Middle frontal gyrus (tissue), 1 donor: ENCODE results near the gene MTARC2.

Source experiments
- DNase-seq: peaks from one replicate; pipeline ENCODE4 v3.0.0-alpha.2; 2015; ENCODE audit warnings: low spot score; ENCODE audit errors: extremely low spot score

Gene MTARC2

DNA sequence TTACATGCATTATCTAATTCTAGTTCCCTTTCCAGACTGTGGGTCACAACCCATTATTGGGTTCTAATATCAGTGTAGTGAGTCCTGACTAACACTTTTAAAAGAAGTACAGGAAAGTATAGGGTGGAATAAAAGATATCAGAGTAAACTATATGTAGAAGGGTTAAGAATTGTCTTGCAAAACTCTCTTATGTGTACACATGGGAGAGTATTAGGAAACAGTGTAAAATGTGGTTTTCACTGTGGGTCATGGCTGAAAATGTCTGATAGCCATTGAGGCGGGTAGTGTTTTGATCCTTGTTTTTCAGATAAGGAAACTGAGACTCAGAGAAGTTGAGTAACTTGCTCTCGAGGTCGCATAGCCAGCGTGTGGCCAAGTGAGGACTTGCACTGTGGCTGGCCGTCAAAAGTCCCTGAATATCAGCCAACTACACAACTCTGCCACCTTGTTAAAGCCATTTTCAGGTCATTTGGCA is 20.0 kb downstream of the MTARC2 start:
- DNase-seq: no peak

DNA sequence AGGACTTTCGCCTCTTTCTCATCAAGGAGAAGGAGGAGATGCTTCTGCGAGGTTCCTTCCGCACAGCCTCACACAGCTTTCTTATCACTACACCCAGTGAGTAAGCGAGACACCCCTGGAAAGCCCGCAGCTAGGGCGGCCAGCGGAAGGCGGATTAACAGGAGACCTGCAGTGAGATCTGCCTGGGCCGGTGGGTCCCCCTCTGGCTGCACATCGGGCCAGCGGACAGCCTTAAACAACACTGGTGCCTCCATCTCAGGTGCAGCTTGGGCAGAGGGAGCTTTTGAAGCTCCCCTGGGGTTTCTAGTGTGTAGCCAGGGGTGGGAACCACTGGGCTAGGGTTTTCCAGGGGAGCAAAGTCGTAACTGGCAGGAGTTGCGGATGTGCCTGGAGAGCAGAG is 21.1 kb downstream of the MTARC2 start:
- DNase-seq: no peak

DNA sequence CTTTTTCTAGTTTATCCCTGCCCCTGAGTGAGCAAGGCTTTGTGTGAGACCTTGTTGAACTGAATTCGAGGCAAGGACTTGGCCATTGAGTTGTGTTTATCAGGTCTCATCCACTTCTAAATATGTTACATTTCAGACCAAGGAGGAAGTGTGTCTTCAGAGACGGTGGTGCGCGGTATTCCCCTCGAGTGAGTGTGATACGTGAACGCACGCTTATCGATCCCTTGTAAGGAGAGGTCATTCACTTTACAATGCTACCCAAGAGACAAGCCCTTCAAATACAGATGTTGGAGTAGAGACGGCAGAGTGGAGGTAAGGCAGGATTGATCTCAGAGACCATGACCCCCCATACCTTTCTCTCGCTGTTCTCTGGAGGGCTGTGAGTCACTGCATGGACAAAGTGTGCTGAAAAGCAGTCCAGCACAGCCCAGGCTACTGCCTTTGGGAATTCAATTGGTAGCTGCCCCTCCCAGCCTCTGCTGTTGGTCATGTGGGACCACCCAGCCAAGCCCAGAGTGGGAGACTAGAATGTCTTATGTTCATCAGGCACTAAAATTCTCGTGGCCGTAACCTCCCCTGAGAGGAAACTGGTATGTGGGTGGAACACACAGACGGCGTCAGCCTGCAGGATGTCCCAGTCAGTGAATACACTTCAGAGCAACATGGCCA is 22.3 kb downstream of the MTARC2 start:
- DNase-seq: no peak

DNA sequence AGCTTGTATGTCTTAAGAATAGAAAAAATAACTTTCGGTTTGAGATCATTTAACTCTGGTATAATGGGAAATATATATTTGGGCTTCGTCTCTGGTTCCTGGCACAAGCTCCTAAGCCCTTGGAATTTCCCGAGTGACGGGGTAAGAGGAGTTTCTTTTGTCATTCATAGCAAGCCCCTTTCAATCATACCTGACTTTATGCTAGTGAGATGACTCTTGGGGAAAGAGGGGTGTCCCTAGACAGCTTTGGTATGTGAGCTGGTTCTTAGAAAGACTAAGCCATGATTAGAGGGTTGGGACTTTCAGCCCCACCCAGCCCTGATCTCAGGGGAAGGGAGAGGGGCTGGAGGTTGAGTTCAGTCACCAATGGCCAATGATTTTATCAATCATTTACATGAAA is 24.7 kb downstream of the MTARC2 start:
- DNase-seq: no peak

DNA sequence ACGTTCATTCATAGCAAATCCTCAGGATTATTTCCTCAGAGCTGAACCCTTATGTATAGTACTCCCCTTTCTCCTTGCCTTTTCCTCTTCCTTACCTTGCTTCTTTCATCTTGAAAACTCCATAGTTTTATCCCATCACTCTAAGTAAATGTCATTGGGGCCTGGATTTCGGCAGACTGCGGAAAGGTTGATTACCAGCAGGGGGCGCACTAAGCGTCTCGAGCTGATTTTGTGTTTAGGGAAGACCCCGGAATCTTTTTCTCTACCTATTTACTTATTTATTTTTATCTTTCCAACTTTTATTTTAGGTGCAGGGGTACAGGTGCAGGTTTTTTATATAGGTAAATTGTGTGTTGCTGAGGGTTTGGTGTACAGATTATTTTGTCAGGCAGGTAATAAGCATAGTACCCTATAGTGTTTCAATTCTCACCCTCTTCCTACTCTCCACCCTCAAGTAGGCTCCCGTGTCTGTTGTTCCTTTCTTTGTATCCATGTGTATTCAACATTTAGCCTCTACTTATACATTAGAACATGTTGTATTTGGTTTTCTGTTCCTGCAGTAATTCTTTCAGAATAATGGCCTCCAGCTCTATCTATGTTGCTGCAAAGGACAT is 27.2 kb downstream of the MTARC2 start:
- no peak for DNase-seq

DNA sequence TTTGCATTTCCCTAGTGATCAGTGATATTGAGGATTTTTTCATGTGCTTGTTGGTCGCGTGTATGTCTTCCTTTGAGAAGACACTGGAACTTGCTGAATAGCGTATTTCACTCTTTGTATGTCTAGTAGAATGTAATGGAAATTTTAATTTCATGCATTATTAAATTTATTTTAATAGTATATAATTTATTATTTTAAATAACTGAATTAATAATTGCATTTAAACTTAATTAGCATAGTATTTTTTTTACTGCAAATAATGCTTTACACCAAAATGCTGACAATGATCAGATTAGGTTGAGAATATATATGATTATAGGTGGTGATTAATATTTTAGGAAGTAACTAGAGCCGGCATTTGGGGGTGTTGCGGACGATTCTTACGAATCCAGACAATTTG is 28.1 kb downstream of the MTARC2 start:
- no peak for DNase-seq

DNA sequence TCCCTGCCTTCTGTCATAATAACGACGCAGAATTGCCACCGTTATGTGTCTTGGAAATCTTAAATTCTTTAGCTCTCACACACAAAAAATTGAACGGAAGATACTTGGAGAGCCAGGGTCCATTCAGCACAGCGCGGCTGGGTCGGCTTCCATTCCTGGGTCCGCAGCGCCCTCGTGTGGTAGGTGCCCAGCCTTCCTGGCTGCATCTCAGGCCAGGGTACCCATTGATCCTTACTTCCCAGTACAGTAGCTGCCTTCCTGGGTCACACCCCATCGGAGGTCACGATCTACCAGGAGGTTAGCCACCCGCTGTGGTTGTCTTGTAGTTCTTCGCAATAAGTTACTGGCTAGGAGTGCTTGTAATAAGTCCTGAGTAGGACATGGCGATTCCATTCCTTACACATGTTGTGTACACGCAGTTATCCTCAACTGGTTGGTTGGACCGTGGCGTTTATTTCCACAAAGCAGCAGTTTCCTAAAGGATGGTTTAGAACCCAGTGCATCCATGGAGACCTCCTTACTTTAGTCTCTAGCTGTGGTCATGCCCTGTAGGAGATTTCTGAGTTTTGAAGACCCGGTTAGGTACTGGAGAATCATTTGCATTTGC is 28.7 kb downstream of the MTARC2 start:
- peak; percentile 62 for DNase-seq

DNA sequence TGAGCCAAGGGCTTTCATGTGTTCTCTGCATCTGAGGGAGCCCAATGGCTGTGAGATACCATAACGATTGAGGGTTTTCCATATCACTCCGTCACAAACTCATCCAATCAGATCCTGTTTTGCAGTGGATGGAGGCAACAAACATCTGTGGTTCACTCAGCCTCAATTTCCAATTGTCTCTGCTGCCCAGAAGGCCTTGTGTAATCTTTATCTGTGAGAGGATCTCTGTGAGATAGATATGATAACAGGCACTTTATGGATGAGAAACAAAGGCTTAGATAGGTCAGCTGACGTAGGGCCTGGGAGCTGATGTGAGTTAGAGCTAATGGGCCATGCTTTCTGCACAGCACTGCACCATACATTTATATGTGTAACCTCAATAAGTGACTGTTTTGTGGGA is 35.3 kb downstream of the MTARC2 start:
- no peak for DNase-seq

DNA sequence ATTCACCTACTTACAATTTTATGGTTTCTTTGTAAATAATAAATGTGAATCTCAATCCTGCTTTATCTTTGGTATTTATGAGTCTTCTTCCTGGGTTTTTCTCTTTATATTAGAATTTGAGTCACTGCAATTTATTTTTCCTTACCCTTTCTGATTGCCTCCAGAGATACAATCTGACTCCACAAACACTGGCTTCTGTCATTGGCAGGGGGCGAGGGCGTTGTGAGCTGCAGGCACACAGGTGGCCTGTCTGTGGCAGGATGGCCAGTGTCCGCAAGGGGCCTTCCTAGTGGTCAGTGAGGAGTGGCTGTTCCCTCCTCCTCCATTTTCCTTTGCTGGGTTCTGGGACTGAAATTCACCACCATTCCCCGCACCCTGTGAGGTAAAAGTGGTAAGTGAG is 36.6 kb downstream of the MTARC2 start:
- no peak for DNase-seq

DNA sequence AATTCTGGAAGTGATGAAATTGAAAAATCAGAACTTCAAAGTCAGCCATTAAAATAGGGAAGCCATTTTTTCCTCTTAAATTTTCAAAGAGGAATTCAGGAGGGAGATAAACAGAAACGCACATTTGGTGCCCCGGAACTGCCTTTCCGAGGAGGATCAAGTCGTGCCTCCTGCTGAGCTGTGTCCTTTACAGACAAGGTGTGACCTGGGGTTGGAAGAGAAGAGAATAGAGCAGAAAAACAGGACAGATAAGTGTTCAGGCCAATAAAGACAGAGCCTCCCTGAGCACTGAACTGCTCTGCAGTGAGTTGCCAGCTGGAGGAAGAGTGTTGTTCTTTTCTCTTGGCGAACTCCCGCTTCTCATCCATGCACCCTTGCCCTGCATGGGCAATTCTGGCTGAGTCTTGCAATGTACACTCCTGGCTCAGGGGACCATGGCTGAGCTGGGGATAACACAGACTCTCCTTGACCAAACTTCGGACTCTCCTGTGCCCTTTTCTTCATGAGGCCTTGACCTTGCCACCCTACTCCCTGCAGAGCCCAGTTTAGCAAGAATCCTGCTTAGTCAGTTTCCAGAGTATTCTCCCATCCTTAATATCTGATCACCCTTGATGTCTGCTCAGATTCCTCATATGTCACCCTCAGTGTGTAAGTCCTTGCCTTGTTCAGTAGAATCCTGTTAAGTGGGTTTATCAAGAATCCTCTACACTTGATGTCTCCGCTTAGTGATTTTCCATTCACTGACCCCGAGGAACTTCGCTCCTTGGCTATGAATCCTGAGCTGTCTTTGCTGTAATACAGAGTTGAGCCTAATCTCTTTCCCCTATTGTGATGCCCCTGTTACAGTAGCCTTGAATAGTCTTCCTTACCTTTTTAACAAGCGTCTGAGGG is 37.3 kb downstream of the MTARC2 start:
- no peak for DNase-seq

DNA sequence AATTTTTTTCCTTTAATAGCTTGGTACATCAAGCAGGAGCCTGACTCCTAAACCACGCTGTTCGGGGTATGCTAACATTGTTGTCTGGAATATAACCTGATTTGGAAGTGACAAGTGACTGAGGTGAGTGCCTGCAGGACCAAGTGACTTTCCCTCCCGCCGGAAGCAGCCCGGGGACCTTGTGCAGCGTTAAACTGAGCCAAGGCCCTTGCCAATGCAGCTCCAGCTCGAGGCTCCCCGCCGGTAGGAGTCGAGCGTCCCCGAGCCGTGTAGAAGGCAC is 37.9 kb downstream of the MTARC2 start:
- DNase-seq: no peak

DNA sequence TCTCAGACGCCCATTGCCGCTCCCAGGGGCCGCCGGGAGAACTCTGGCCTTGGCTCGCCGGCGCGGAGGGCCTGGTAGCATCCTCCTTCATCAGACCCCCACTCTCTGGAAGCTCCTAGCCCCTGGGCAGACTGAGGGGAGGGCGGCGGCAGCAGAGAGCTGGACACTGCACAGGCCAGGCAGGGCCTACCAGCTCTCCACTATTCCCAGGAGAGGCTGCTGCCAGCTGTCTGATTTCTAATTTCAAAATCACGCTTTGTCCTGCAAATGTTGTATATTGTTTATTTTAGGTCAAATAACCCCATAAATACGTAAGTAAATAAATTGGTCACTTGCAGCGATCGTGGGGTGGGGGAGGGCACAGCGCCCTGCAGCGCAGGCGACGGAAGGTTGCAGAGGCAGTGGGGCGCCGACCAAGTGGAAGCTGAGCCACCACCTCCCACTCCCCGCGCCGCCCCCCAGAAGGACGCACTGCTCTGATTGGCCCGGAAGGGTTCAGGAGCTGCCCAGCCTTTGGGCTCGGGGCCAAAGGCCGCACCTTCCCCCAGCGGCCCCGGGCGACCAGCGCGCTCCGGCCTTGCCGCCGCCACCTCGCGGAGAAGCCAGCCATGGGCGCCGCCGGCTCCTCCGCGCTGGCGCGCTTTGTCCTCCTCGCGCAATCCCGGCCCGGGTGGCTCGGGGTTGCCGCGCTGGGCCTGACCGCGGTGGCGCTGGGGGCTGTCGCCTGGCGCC is 38.4 kb downstream of the MTARC2 start, which contains the start of gene MTARC1:
MTARC1 (plus strand) TSS at position 577 of the 732 bp plus-strand sequence; CDS start at position 609, 32 bp downstream.
- no peak for DNase-seq

DNA sequence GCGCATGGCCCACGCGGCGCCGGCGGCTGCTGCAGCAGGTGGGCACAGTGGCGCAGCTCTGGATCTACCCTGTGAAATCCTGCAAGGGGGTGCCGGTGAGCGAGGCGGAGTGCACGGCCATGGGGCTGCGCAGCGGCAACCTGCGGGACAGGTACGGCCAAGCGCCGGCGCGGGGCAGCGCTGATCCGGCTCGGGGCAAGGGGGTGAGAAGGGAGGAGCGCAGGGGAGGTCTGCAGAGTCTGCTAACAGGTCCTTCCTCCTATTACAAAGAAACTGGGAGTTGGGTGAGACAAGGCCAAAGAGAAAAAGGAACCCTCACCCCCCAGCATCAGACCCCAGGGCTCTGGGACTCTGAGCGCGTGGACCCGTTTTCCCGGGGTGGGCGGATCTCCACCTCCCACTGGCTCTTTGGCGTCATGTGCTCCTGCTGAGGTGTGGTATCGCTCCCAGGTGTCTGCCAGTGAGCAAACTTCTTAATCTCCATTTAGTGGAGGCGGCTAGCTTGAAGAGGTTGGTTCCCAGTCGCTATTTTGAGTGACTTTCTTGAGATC is 39.0 kb downstream of the MTARC2 start:
- no peak for DNase-seq

DNA sequence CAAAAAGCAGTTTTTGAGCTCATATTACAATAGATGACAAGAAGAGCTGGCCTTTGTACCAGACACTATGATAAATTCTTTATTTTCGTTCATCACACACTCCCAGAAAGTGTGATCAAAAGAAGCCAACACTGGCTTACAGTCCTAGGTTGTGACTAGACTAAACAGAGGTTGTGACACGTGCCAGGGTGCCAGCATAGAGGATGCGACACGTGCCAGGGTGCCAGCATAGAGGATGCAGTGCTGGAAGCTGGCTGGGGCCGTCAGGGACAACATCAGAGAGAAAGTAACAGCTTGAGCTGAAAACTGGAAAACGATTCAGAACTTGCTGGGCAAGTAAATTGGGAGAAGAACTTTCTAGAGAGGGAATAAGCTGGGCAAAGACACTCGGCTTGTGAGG is 40.8 kb downstream of the MTARC2 start:
- no peak for DNase-seq

DNA sequence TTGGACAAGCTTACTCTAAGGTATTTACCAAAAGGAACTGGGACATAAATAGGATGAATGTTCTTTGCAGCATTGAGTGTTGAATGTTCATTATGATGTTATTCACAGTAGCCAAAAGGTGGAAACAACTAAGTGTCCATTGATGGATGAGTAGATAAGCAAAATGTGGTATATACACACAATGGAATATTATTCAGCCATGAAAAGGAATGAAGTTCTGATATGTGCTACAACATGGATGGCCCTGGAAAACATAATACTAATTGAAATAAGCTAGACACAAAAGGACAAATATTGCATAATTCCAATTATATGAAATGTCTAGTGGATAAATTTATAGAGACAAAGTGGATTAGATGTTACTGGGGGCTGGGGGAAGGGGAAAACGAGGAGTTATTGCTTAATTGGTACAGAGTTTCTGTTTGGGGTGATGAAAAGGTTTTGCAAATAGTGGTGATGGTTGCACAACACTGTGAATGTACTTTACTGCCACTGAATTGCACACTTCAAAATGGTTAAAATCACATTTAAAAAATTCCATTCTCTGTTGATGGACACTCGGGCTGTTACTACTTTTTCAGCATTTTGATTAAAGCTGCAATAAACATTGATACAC is 41.5 kb downstream of the MTARC2 start:
- no peak for DNase-seq

DNA sequence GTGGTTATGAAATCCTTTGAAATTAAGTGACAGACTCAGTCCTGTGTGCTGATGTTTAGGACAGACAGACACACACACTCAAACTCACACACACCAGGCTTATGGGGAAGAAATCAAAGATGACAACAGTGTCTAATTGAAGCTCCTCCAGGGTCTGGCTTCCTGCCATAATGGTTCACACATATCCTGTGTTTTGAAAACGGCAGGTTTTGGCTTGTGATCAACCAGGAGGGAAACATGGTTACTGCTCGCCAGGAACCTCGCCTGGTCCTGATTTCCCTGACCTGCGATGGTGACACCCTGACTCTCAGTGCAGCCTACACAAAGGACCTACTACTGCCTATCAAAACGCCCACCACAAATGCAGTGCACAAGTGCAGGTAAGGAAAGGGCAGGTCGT is 43.2 kb downstream of the MTARC2 start:
- no peak for DNase-seq

DNA sequence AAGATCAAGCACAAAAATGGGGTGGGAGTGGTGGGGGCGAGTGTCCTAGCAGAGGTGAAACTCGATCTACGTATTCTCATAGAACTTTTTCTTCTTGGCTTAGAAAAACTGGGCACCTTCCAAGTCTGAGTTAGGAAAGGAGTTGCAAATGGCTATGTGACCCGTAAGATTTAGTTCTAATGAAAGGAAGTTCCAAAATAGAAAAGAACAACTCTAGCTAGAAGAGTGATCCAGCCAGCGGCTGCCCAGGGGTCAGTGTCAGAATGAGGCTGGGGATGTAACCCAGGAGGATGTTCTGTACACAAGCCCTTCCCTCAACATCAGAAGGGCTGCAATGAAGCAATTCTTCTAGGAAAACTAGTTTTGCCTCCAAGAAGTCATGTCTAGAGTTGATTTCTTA is 43.8 kb downstream of the MTARC2 start:
- DNase-seq: no peak

DNA sequence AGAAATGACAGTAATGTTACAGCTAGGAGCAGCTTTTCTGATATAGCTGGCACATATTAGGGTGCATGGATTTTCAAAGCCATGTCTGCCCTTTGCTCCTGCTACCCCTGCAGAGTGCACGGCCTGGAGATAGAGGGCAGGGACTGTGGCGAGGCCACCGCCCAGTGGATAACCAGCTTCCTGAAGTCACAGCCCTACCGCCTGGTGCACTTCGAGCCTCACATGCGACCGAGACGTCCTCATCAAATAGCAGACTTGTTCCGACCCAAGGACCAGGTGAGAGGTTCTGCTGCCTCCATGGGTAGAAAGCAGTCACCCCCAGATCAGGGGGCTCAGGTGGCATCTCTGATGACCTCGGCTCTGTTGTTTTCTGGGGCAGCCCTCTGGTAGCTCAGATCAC is 48.4 kb downstream of the MTARC2 start:
- DNase-seq: no peak

DNA sequence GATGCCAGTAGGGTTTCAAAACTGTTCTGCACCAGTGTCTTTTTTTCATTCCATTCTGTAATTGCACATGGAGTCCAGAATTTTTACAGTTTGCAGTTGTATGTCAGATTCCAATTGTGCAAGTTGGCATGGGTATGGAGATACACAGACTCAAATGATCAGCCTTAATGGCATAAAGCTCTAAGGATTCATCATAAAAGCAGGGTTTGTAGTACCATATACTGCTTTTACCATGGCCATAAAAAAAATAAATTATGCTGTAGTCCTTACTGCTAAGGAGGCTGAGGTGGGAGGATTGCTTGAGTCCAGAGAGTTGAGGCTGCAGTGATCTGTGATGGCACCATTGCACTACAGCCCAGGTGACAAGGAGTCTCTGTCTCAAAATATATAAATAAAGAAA is 48.9 kb downstream of the MTARC2 start:
- DNase-seq: no peak

DNA sequence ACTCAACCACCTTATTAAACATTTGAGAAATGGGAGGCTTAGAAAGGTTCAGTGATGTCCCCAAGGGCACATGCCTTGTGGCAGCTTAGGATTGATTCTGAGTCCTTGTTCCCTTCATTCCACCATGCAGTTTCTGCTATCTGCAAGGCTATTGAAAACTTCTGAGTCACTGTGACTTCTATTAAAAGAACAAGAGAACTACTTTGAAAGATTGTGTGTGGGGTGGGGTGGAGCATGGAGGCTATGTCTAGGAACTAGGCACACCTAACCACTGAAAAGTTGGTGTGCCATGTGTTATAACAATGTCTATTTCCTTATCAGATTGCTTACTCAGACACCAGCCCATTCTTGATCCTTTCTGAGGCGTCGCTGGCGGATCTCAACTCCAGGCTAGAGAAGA is 49.4 kb downstream of the MTARC2 start:
- no peak for DNase-seq

DNA sequence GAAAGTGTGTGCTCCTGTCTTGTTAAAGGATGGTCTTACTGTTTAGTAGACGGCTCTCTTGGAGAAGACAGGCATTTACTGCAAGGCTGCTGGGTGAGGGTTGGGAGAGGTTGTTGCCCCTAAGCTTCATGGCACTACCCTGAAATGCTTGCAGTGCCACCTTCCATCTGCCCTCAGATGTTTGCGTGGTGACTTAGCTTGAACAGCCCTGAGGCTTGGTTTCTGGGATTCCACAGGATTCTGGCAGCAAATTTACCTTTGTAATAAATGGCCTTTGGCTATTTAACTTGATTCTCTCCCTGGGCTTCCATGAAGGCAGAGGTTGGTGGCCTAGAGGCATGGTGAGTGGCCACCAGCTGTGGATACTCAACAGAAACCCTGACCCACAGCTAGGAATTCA is 50.2 kb downstream of the MTARC2 start:
- DNase-seq: no peak
